Keratinocyte (primary cell): Measurements from ENCODE around the gene HCFC1.

Source experiments
- CTCF ChIP-seq, 3 experiments: IDR thresholded peaks in 1 of 3; conservative IDR thresholded peaks in 1 of 3; optimal IDR thresholded peaks in 1 of 3; 2 replicates in 2 of 3; 3 replicates in 1 of 3; pipeline versions ENCODE3 to v1.5.1; 2011; ENCODE audit warnings: low read length in 3 of 3, mild to moderate bottlenecking in 3 of 3, moderate library complexity in 2 of 3, control low read depth in 1 of 3, inconsistent platforms in 1 of 3; ENCODE audit not compliant: insufficient read depth in 2 of 3; ENCODE audit errors: extremely low read depth in 1 of 3
- EZH2 ChIP-seq: IDR thresholded peaks from one replicate; pipeline ENCODE4 v1.6.1; 2012; ENCODE audit warnings: inconsistent platforms, mild to moderate bottlenecking, low read length, moderate library complexity

- TF ChIP-seq CTCF (optimal IDR thresholded peaks at IDR 0.05 in 1 of 3, IDR thresholded peaks at IDR 0.05 in 1 of 3, conservative IDR thresholded peaks at IDR 0.05 in 1 of 3; ENCODE audit: extremely low read depth in 1 of 3, insufficient read depth in 2 of 3, low read length in 3 of 3) (no peak), EZH2 (no peak)
Measured at GRCh38 chrX:153995504-153995903, 23.9 kb upstream of the HCFC1 start.
